NCI-H128 (cell line): Measurements from ENCODE around the gene HIPK1.

ENCODE experiments used
- DNase-seq: peaks from one replicate; lab custom pipeline; 2025; ENCODE audit not compliant: unreplicated experiment; lab: John Stamatoyannopoulos, UW

Gene HIPK1

GRCh38 chr1:113913312-113913668 lies 15.8 kb upstream of the HIPK1 start:
- no peak for DNase-seq

- DNase-seq, result no peak
These were observed 15.0 kb upstream of the HIPK1 start for GRCh38 chr1:113913887-113914664.

- no peak for DNase-seq
These were observed 12.2 kb upstream of the HIPK1 start for GRCh38 chr1:113916974-113917373.

GRCh38 chr1:113917400-113918082 lies 11.6 kb upstream of the HIPK1 start:
- no peak for DNase-seq

GRCh38 chr1:113918243-113918642 lies 10.9 kb upstream of the HIPK1 start:
- no peak for DNase-seq

- DNase-seq, result no peak
These were observed 6.2 kb upstream of the HIPK1 start for GRCh38 chr1:113922957-113923356.

- no peak for DNase-seq
These were observed 4.7 kb upstream of the HIPK1 start for GRCh38 chr1:113924473-113924872.

- DNase-seq, result no peak
These were observed 765 bp upstream of the HIPK1 start for GRCh38 chr1:113928187-113928930.

- DNase-seq, result no peak
These were observed 800 bp downstream of the HIPK1 start for GRCh38 chr1:113929750-113930498.

- no peak for DNase-seq
These were observed 1.5 kb downstream of the HIPK1 start for GRCh38 chr1:113930499-113931161.

- no peak for DNase-seq
These were observed 2.3 kb downstream of the HIPK1 start for GRCh38 chr1:113931451-113931851.

- no peak for DNase-seq
These were observed 4.9 kb downstream of the HIPK1 start for GRCh38 chr1:113934006-113934405.

- no peak for DNase-seq
These were observed 5.5 kb downstream of the HIPK1 start for GRCh38 chr1:113934511-113935055.

- no peak for DNase-seq
These were observed 6.1 kb downstream of the HIPK1 start for GRCh38 chr1:113935176-113935575.

- DNase-seq, result no peak
These were observed 6.8 kb downstream of the HIPK1 start for GRCh38 chr1:113935970-113936369.

GRCh38 chr1:113937146-113937545 lies 8.0 kb downstream of the HIPK1 start:
- DNase-seq, result no peak

- no peak for DNase-seq
These were observed 9.1 kb downstream of the HIPK1 start for GRCh38 chr1:113938192-113938591.

- DNase-seq, result no peak
These were observed 11.5 kb downstream of the HIPK1 start for GRCh38 chr1:113940365-113941244.

GRCh38 chr1:113941245-113941559 lies 12.1 kb downstream of the HIPK1 start:
- DNase-seq, result no peak

GRCh38 chr1:113942527-113942926 lies 13.4 kb downstream of the HIPK1 start:
- no peak for DNase-seq
